HepG2 (cell line): ENCODE data around the gene VWA1. TPM values are rescaled to one million over a fixed set of nuclear protein-coding genes. Genes with fewer than 3 reads are reported as not detected.

Experiments used
- ELF3 ChIP-seq: IDR thresholded peaks from 2 replicates; pipeline ENCODE4 v1.6.1; 2016; ENCODE audit warnings: missing genetic modification reagents, missing compliant biosample characterization
- EP300 ChIP-seq, 3 experiments: sonication (generic) in 1 of 3; formaldehyde crosslinking in 1 of 3; IDR thresholded peaks; 2 replicates each; pipeline versions ENCODE4 v1.5.1 to v1.6.1; 2011 to 2020; ENCODE audit warnings: low read depth in 2 of 3, low read length in 2 of 3, borderline replicate concordance in 1 of 3, improper control_type of control experiment in 1 of 3, mild to moderate bottlenecking in 1 of 3, missing genetic modification reagents in 1 of 3, moderate library complexity in 1 of 3
- FOXP4 ChIP-seq: sonication (generic); formaldehyde crosslinking; IDR thresholded peaks from 2 replicates; pipeline ENCODE4 v1.4.0; 2020; ENCODE audit warnings: missing genetic modification reagents
- KAT8 ChIP-seq: IDR thresholded peaks from 2 replicates; pipeline ENCODE4 v1.6.1; 2016; ENCODE audit warnings: missing genetic modification reagents, missing compliant biosample characterization
- KDM4B ChIP-seq: sonication (generic); formaldehyde crosslinking; IDR thresholded peaks from 2 replicates; pipeline ENCODE4 v1.4.0; 2020; ENCODE audit warnings: missing genetic modification reagents
- KLF9 ChIP-seq: IDR thresholded peaks from 2 replicates; pipeline ENCODE4 v1.6.1; 2016; ENCODE audit warnings: low read depth
- MAFF ChIP-seq: IDR thresholded peaks from 2 replicates; pipeline ENCODE4 v1.6.1; 2011; ENCODE audit warnings: low read depth, low read length, improper control_type of control experiment
- MAZ ChIP-seq, 2 experiments: sonication (generic) in 1 of 2; formaldehyde crosslinking in 1 of 2; IDR thresholded peaks; 2 replicates each; pipeline versions ENCODE4 v1.5.0 to v1.6.1; 2012 to 2020; ENCODE audit warnings: low read depth in 2 of 2, mild to moderate bottlenecking in 2 of 2, borderline replicate concordance in 1 of 2, improper control_type of control experiment in 1 of 2, low read length in 1 of 2, missing genetic modification reagents in 1 of 2, moderate library complexity in 1 of 2
- MTA1 ChIP-seq: sonication (generic); formaldehyde crosslinking; IDR thresholded peaks from 2 replicates; pipeline ENCODE4 v1.4.0; 2020; ENCODE audit warnings: missing genetic modification reagents, mild to moderate bottlenecking, borderline replicate concordance
- SKI ChIP-seq: fragments of 450-650 bp; IDR thresholded peaks from one replicate; pipeline ENCODE4 v1.6.1; 2018; ENCODE audit warnings: mild to moderate bottlenecking; ENCODE audit not compliant: partially characterized antibody
- SOX6 ChIP-seq, 2 experiments: fragments of 450-650 bp in 1 of 2; sonication (generic) in 1 of 2; formaldehyde crosslinking in 1 of 2; IDR thresholded peaks; 2 replicates each; pipeline versions ENCODE4 v1.4.0 to v1.6.1; 2017 to 2020; ENCODE audit warnings: antibody characterized with exemption in 1 of 2, mild to moderate bottlenecking in 1 of 2, missing genetic modification reagents in 1 of 2
- TAF1 ChIP-seq: sonication (generic); formaldehyde crosslinking; IDR thresholded peaks from 2 replicates; pipeline ENCODE4 v1.4.0; 2020; ENCODE audit warnings: missing genetic modification reagents
- ZNF207 ChIP-seq: fragments of 450-650 bp; IDR thresholded peaks from 2 replicates; pipeline ENCODE4 v1.6.1; 2016; ENCODE audit warnings: antibody characterized with exemption, borderline replicate concordance
- ZNF503 ChIP-seq: sonication (generic); formaldehyde crosslinking; IDR thresholded peaks from 2 replicates; pipeline ENCODE4 v1.4.0; 2020; ENCODE audit warnings: missing genetic modification reagents
- ZNF562 ChIP-seq: sonication (generic); formaldehyde crosslinking; IDR thresholded peaks from 2 replicates; pipeline ENCODE4 v1.8.0; 2022; ENCODE audit warnings: missing genetic modification reagents, borderline replicate concordance
- polyA plus RNA-seq, 8 experiments: library from polyadenylated mRNA; depleted of rRNA in 3 of 8; stranded (reverse) in 7 of 8; unstranded in 1 of 8; fragments of >200 nt; fragmentation: Illumina TruSeq in 4 of 8; extraction: Trizol in 4 of 8; gene quantifications; 2 replicates each; pipeline versions ENCODE4 v1.2.1 to v1.2.3, GENCODE V29; 2011 to 2016; ENCODE audit warnings: low read depth in 4 of 8, missing spikeins in 1 of 8, mixed read lengths in 1 of 8; ENCODE audit not compliant: insufficient read depth in 1 of 8
- total RNA-seq, 5 experiments: library from RNA; depleted of rRNA; stranded (reverse); fragments of >200 nt; fragmentation: Illumina TruSeq; extraction: Trizol; gene quantifications; 2 replicates each; pipeline ENCODE4 v1.2.3, GENCODE V29; 2016; ENCODE audit warnings: low read depth in 1 of 5
- TF ChIP-seq, protein P1 (sequence below), 2 experiments: sonication (generic) in 1 of 2; formaldehyde crosslinking in 1 of 2; IDR thresholded peaks; 2 replicates each; pipeline versions ENCODE4 v1.4.0 to v1.6.1; 2018 to 2020; ENCODE audit warnings: missing genetic modification reagents in 2 of 2, borderline replicate concordance in 1 of 2, low read depth in 1 of 2, mild to moderate bottlenecking in 1 of 2, missing biosample characterization in 1 of 2
- TF ChIP-seq, protein P2 (sequence below): sonication (generic); formaldehyde crosslinking; IDR thresholded peaks from 2 replicates; pipeline ENCODE4 v1.8.0; 2022; ENCODE audit warnings: missing genetic modification reagents, mild to moderate bottlenecking, moderate library complexity, borderline replicate concordance
- TF ChIP-seq, protein P3 (sequence below): sonication (generic); formaldehyde crosslinking; conservative IDR thresholded peaks from 2 replicates; pipeline ENCODE4 v1.8.0; 2022; ENCODE audit warnings: mild to moderate bottlenecking, moderate library complexity, missing genetic modification reagents

VWA1 gene
- total and polyA plus RNA-seq, 2 of the 13 experiments (the other 11 are each of a cell fraction or from before 2014, with no cell fraction given) = 40.9 to 57.5 TPM

DNA sequence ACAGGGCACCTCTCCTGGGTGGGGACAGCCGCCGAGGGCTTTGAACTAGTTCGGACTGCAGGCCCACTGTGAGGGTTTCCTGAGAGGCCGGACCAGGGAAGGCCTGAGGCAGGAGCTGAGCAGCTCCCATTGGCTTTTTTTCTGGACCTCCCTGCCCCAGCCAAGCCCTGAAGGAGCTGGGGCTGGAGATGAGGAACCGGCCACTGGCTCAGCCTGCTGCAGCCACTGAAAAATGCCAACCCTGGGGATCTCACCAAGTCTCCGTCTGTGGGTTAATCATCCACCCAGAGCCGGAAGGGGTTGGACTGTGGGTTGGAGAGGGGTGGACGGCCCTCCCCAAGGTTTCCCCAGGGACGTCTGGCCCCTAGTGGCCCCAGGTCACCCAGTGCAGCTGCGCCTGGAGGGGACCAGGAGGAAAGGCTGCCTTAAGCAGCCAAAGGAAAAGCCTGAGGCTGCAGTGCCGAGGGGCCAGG, 2.5 kb downstream of the VWA1 start (continued):
- TF ChIP-seq, protein P1, sequence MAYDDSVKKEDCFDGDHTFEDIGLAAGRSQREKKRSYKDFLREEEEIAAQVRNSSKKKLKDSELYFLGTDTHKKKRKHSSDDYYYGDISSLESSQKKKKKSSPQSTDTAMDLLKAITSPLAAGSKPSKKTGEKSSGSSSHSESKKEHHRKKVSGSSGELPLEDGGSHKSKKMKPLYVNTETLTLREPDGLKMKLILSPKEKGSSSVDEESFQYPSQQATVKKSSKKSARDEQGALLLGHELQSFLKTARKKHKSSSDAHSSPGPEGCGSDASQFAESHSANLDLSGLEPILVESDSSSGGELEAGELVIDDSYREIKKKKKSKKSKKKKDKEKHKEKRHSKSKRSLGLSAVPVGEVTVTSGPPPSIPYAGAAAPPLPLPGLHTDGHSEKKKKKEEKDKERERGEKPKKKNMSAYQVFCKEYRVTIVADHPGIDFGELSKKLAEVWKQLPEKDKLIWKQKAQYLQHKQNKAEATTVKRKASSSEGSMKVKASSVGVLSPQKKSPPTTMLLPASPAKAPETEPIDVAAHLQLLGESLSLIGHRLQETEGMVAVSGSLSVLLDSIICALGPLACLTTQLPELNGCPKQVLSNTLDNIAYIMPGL (CRISPR knock-in tag; IDR thresholded peaks at IDR 0.05; ENCODE audit: borderline replicate concordance in 1 of 2, low read depth in 1 of 2) = peak in 1 of 2 experiments; percentile 52; a peak in 1 of 4 replicates
- TF ChIP-seq, protein P2, sequence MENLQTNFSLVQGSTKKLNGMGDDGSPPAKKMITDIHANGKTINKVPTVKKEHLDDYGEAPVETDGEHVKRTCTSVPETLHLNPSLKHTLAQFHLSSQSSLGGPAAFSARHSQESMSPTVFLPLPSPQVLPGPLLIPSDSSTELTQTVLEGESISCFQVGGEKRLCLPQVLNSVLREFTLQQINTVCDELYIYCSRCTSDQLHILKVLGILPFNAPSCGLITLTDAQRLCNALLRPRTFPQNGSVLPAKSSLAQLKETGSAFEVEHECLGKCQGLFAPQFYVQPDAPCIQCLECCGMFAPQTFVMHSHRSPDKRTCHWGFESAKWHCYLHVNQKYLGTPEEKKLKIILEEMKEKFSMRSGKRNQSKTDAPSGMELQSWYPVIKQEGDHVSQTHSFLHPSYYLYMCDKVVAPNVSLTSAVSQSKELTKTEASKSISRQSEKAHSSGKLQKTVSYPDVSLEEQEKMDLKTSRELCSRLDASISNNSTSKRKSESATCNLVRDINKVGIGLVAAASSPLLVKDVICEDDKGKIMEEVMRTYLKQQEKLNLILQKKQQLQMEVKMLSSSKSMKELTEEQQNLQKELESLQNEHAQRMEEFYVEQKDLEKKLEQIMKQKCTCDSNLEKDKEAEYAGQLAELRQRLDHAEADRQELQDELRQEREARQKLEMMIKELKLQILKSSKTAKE (CRISPR knock-in tag) = peak; percentile 58; the same call in 1 of the 2 replicates
- TF ChIP-seq, protein P3, sequence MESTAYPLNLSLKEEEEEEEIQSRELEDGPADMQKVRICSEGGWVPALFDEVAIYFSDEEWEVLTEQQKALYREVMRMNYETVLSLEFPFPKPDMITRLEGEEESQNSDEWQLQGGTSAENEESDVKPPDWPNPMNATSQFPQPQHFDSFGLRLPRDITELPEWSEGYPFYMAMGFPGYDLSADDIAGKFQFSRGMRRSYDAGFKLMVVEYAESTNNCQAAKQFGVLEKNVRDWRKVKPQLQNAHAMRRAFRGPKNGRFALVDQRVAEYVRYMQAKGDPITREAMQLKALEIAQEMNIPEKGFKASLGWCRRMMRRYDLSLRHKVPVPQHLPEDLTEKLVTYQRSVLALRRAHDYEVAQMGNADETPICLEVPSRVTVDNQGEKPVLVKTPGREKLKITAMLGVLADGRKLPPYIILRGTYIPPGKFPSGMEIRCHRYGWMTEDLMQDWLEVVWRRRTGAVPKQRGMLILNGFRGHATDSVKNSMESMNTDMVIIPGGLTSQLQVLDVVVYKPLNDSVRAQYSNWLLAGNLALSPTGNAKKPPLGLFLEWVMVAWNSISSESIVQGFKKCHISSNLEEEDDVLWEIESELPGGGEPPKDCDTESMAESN (CRISPR knock-in tag) = peak; percentile 53; the same call in 1 of the 2 replicates
- TF ChIP-seq EP300 (IDR thresholded peaks at IDR 0.05; ENCODE audit: low read depth in 2 of 2, low read length in 2 of 2) (peak in 1 of 2 experiments; percentile 57; a peak in 1 of 4 replicates), EP300 (CRISPR knock-in tag; IDR thresholded peaks at IDR 0.05; ENCODE audit: borderline replicate concordance) (no peak), KLF9 (no peak), MAFF (peak; percentile 15; the same call in 1 of the 2 replicates), FOXP4 (CRISPR knock-in tag) (no peak), KAT8 (CRISPR knock-in tag) (peak; percentile 80), MAZ (IDR thresholded peaks at IDR 0.05; ENCODE audit: borderline replicate concordance, low read depth, low read length) (peak; percentile 78; the same call in 1 of the 2 replicates), MAZ (CRISPR knock-in tag; IDR thresholded peaks at IDR 0.05; ENCODE audit: low read depth) (peak; percentile 92), TAF1 (peak; percentile 86), ZNF562 (CRISPR knock-in tag) (no peak), KDM4B (peak; percentile 59; the same call in 1 of the 2 replicates), ZNF207 (no peak), MTA1 (CRISPR knock-in tag) (no peak), ZNF503 (0 out of 2 replicates have a peak, but pooled peaks have one; percentile 25), SKI (peak; percentile 92), SOX6 (IDR thresholded peaks at IDR 0.05) (no peak), SOX6 (CRISPR knock-in tag; IDR thresholded peaks at IDR 0.05) (peak; percentile 40), ELF3 (CRISPR knock-in tag) (peak; percentile 71)
